NCI-H524 treated with DMSO at 0.1 percent for 48 hours (cell line): Measurements from ENCODE around the gene MBTPS2.
"Not testable (repeated sequence)": the region's sequence is repeated elsewhere in the genome, so short reads cannot be mapped to it uniquely, and the experiment has no call there.

Experiments used
- DNase-seq: peaks from one replicate; lab custom pipeline; 2025; lab: John Stamatoyannopoulos, UW

The MBTPS2 gene

DNA sequence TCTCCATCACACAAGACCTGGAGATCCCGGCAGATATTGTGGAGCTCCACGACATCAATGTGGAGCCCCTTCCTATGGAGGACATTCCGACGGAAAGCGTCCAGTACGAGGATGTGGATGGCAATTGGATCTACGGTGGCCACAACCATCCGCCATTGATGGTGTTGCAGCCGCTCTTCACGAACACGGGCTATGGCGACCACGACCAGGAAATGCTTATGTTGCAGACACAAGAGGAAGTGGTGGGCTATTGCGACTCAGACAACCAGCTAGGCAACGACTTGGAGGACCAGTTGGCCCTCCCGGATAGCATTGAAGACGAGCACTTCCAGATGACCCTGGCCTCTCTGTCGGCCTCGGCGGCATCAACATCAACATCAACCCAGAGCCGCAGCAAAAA is 17.1 kb downstream of the MBTPS2 start:
- DNase-seq: no peak

DNA sequence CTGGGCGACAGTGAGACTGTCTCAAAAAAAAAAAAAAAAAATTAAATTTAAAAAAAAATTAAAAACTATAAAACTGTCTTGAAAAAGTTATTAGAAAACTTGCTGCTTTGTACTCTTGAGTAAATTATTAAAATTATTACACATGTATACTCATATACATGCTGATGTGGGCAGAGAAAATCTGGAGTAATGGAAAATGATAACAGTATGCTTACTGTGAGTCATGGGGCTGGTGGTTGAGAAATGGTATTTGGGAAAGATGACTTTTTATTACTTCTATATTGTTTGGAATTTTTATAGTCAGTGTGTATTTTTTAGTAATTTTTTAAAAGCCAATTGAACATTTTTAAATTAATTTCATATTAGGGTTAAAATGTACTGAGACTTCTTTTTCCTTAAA is 23.8 kb downstream of the MBTPS2 start:
- no peak for DNase-seq

DNA sequence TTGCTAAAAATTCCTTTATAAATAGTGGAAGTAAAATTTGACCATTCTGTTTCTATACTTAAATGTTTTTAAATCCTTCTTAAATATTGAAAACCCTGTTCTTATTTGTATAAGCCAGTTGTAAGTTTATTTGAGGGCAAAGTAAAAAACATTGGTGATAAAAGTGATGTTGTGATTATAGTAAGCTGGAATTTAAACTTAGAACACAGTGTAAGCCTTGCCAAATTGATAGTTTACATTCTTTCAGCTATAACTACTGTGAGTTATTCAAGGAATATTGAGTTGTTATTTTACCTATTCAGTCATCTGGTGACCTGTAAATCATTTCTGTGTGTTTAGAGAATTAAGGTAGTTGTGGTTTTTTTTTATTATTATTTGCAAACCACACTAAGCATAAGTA is 26.0 kb downstream of the MBTPS2 start:
- DNase-seq: no peak

DNA sequence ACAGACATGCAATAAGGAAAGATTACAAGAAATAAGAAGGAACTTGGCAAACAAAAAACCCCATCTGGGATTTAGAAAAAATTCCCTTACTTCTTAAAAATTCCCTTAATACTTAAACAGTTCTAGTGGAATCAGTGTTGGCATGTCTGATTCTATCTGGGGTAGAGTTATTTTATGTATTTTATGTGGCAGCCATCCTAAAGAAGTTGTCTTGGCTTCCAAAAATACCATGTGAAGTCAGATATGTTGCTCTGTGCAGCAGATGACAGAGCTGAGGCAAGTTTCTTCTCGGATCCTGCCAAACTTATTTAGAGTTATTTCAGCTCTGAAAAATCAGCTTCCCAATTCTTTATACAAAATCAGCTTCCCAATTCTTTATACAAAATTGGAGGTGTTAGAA is 31.1 kb downstream of the MBTPS2 start:
- DNase-seq: no peak

DNA sequence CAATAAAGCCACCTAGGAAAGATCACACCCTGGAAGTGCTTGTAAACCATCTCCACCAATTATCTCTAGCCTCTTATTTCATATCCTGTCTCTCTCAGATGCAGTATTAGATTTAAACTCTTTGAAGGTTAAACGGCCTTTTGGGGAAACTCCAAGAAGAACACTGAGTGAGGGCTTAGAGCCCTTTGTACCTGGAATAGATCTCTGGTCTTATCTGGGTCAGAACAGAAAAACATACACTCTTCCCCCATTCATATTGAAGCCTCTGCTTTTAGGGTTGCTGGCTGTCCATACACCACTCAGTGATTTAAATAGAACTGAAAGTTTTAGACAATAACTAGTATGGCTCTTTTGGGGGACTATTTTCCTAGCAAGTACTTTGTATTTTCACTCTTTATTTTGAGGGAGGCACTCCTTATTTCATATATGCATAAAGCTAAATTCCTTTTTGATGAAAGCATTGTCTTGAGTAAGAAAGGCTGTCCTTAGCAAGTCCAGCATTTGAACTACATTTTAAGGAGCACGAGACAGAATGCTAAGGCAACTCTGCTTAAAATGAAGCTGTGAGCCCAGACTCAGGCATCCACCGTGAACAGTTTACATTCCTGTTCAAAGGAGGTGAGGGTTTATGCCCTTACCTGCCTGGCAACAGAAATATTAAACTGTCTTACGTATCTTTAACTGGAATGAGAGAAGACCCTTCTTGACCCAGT is 33.8 kb downstream of the MBTPS2 start:
- no peak for DNase-seq

DNA sequence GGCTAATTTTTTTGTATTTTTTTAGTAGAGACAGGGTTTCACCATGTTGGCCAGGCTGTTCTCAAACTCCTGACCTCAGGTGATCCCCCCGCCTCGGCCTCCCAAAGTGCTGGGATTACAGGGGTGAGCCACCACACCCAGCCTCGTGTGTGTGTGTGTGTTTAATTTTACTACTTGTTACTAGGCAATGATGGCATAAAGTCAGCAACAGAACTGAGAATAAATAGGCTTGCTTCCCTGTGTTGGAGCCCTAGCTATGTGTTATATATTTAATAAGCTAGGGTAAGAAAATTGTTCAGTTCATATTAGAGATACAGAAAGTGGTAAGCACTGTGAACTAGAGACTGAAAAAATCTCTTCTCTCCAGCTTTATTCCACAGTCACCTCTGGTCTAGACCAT is 34.8 kb downstream of the MBTPS2 start:
- not testable (repeated sequence) for DNase-seq

DNA sequence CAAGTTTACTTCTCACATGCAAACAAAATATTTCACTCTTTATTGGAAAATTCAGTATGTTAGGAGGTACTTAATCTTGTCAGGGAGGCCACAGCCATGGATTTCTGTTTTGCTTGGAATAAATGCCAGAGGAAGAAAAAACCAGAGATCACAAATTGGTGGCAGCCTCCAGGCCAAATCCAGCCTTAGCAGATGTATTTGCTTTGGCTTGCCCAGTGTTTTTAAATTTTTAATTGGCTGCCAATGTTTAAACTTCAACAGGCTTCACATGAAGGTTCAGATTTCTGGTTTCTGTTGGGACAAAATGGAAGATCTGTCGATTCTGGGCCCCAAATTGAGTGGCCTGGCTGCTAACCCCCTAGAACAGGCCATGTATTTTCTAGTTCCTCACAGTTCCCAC is 35.6 kb downstream of the MBTPS2 start:
- DNase-seq: no peak

DNA sequence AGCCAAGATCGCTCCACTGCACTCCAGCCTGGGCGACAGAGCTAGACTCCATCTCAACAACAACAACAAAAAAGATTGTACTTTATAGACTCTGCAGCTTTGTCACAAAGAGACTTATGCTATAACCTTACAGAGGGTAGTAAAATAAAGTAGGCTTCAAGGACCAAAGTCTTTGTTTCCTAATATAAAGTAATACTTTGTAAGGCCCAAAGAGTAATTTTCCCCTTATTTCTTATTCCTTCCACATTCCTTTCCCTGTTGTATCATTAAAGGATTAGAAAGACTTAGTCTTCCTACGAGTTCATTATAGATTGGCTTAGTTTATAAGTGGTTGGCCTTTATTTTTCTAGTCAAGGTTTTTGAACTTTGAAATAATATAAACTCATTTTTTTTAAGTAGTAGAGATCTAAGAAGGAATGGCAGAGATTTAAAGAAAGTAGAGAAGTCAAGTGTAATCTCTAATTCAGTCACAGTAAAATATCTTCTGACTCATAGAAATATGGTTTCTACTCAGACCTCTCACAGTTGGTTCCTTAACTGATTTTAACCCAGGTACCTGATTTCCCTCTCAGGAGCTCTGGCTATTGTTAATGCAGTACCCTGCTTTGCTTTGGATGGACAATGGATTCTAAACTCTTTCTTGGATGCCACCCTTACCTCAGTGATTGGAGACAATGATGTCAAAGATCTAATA is 42.6 kb downstream of the MBTPS2 start:
- DNase-seq: no peak

DNA sequence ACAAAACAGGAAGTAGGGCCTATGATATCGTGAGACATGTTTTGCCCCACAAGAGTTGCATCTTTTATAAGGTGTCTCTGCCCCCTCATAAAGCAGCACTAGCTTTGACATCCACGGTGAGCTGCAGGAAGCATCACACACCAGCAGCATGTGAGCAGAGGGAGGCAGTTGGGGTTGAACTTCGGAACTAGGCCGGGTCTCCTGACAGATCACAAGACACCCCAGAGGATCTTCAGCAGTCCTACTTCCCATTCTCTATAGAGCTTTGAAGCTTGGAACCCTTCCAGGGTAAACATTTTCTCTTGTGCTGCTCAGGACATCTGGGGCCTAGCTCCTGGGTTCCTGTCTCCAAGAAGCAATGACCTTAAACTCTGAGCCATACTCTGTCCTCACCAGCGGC is 43.8 kb downstream of the MBTPS2 start:
- no peak for DNase-seq

DNA sequence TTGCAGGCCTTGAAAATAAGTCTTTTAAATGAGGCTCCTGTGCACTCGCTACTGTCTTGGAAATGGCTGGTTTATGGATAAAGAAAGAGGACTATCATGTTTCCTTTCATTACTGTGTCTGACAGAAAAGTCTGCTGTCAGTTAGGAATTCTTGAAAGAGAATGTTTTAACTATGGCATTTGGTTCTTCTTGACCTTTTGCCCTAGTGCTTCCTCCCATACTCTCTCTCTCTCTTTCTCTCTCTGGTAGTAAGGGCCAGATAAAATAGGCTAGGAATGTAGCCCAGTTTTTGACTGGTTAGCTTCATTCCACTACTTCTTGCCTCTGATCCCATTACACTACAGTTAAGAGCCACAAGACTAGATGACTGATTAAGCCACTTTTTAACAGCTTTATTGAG is 46.2 kb downstream of the MBTPS2 start:
- DNase-seq: no peak

DNA sequence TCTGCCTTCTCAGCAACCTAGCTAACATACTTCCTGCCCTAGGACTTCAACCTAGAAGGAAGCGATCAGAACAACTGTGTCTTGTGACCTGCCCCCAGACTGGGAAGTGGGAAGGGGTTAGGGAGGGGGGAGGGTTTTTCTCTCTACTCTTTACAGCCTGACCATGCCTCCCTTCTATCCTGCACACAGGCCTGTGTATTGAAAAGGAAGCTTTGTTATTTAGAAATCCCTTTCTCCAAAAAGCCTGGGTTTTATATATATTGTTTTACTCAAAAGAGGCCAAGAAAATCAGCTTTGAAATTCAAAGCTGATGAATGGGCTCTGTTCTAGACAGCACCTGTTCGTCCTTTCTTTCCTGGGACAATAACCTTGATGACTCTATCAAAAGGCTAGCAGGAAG is 65.9 kb downstream of the MBTPS2 start:
- DNase-seq: no peak

DNA sequence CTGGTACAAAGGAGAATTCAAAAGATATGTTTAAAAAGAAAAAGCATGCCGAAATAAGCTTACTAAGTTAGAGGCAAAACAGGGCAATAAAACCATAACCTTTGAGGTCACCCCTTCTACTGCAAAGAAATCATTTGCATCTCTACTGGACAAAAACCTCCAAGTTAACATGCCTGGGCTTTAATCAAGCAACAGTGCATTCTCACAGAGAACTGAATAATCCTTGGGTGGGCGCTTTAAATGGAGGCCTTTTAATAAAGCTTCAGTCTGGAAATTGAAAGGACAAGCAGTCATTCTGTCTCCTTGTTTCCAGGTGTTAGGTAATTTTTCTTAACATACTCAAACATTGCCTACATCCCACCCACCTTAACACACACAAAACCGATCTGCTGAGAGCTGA is 66.5 kb downstream of the MBTPS2 start:
- no peak for DNase-seq

DNA sequence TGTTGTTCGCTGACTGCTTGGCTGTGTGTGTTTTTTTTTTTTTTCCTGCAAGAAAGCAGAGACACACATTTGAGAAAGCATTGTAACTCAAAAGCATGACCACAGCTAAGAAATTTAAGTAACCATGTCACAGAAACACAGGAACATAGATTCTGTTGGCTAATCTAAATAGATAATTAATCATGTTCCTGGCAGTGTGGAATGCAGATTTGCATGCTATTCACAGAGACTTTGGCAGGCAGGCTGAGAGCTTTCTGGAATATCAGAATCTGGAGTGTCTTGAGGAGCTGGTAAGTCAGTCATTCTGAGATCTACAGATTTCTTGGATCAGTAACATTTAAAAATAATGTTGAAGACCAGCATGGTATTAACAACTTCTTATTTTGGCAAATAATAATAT is 67.8 kb downstream of the MBTPS2 start:
- no peak for DNase-seq

DNA sequence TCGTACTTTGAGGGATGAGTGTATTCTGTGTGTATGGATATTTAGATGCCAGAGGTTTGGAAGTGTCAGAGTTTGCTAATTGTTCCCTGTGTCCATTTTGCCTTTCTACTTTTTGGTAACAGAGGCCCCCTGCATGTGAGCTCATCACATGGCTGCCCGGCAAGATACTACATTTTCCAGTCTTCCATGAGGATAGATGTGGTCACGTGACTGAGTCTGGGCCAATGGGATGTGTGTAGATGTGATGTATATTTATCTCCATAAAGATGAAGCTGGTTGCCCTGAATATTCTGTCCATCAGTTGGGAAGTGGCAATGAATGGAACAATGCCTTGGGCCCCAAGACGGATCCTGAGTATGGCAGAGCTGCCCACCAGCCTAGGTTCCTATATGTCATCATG is 72.1 kb downstream of the MBTPS2 start:
- DNase-seq: no peak

DNA sequence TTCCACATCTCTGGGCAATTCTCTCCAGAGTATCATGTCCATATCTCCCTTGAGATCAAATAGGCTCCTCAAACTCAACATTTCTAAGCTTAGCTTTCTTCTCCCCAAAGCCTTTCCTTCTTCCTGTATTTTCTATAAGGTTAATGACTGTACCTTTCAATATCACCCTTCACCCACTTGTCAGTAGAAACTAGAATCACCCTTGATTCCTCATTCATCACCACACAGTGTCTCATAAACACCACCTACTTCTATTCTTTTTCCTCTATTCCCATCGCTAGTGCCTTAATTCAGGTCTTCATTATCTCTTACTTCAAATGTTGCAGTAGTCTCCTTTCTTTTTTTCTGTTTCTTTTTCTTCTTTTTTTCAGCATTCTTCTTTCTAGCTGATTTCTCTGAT is 72.8 kb downstream of the MBTPS2 start:
- DNase-seq: no peak

DNA sequence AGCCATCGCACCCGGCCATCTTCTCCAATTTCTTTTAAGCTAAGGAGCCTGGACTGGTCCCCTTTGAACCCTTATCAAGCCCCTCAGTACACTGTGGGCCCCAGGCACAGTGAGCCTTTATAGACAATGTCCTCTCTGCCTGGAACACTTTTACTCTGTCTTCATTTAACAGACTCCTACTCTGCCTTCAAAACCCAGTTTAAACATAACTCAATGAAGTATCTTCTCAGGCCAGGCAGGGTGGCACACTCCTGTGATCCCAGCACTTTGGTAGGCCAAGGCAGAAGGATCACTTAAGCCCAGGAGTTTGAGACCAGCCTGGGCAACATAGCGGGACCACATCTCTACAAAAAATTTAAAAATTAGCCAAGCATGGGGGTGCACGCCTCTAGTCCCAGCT is 73.6 kb downstream of the MBTPS2 start:
- no peak for DNase-seq

DNA sequence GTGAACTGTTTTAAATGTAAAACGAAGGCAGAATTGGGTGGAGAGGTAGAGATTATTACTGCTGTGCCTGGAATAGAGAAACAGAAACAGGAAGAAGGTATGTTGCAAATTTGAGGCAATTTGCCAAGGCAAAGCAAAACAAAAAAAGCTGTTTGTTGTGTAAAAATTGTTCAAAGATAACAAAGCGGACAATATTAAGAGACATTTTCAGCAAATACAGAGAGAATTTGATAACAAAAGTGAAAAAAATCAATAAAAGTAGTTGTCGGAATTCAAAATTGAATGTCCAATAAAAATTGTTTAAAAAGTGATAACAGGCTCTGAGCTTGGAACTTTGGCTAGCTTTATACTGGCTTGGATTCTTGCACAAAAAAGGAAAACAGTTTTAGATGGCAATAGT is 86.7 kb downstream of the MBTPS2 start:
- DNase-seq: no peak

DNA sequence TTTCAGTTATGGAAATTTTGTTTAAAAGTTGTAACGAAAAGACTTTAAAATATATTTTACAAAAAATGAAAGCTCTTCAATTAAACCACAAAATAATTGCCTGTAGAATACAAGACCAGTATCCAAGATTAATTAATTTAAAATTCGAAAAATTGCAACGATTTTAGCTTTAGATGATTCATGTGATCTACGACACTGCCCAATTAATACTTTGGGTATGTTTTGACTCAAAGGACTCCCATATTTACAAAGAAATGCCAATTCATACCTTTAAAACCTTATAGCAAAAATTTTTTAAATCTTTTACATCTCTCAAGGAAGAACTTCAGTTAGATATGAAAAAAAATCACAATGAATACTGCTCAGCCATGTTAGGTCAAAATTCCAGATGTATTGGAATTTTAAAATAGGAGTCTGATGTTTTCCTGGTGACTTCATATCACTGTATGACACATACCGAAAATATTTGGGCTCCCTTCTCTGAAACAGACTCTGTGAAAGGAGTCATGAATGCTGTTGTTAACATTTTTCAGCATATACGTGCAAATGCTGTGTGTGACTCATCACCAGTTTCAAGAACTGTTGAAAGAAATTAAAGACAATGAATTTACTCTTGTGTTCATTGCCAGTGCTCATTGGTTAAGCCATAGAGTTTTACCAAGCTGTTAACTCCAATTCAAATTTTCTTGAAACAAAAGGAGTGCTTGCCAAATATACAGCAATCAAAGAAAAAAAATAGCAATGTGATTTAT is 87.3 kb downstream of the MBTPS2 start:
- no peak for DNase-seq

DNA sequence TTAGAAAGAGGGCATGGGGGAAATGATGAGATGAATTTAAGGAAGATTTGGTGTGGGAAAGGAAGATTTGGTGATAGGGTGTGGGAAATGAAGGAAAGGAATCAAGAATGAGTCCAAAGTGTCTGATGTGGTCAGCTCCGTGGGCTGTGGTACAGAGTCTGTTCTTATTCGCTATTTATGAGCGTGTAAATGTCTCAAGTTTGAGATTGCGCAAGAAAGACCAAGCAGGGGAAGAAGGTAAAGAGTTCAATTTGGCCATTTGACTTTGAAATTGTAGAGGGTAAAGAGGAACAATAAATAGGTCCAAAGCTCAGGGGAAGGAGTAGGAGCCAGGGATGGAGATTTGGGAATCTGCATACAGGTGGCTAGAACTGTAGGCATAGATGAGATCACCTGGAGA is 89.8 kb downstream of the MBTPS2 start:
- no peak for DNase-seq

DNA sequence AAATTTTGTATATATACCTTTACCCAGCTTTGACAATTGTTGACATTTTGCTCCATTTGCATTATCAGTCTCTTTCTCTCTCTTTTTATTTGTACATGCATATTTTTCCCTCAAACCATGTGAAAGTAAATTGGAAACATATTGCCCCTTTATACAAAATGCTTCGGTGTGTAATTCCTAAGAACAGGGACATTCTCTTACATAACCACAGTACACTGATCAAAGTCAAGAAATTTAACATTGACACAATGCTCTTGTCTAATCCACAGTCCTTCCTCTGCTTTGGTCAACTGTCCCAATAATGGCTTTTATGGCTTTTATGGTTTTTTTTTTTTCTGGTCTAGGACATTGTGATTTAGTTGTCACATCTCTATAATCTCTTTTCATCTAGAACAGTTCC is 91.6 kb downstream of the MBTPS2 start:
- DNase-seq: no peak

DNA sequence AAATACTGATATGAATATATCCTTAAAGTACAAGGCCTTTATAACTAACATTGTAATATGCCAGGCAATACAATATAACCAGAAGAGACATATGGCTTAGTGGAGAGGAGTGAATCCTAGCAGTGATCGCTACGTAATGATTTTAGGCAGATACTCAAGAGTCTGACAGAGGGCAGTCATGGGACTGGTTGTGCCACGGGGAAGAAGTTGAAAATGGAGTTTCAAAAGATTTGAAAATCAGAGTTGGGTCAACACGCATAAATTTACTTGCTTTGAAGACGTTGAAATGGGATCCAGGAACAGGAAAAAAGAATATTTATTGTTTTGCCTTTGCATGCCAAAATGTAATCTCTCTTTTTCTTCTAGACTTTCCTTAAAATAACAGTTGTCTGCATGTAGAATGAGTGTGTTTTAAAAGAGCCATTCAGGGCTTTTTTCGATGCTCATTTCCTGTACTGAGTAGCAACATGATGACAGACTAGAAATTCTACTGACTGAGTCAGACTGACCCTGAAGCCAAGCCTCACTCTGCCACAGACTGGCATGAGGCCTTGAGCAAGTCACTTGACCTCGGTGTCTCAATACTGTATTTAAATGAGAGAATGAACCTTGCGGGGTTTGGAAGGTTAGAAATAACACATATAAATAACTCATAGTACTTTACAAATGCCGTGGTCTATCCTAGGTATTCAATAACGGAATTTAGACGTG is 93.0 kb downstream of the MBTPS2 start:
- DNase-seq: no peak

DNA sequence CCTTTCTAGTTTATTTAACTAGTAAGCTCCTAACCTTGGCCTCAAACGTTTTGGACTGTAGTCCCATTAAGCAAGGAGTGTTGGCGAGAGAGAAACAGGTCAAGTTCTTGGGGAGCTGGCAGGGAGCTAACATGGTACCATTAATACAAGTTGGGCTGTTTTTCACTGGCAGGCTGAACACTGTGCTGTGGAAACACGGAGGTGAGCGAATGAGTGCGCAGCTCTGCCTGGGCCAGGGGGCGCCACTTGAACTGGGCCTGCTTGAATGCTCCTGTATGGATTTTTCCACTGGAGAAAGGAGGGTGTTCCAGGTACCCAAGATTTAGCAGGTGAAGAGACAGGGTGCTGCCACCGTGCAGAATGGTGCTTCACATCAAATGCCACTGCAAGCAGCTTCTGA is 93.7 kb downstream of the MBTPS2 start:
- DNase-seq: no peak

DNA sequence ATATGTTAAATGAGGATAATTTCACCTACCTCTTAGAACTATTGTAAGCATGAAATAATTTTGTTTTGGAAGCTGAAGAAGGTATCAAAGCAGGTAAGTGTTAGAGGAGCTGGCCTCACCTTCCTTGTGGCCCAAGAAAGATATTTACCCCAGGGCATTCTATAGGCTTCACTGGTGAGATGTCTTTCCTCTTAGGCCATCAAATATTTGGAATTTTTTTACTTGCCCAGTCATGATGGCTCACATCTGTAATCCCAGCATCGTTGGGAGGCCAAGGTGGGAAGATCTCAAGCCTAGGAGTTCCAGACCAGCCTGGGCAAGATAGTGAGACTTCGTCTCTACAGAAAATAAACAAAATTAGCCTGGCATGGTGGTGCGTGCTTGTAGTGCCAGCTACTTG is 95.0 kb downstream of the MBTPS2 start:
- DNase-seq: no peak
